ENCODE measurements around the gene BRICD5. TPM values are rescaled to one million over a fixed set of nuclear protein-coding genes. Genes with fewer than 3 reads are reported as not detected.
A peak's percentile ranks its signal among the peaks of the same experiment; 100 is the strongest.

Gene BRICD5
- total RNA-seq, 2 experiments from 2014 or later, result 6.6 to 6.9 TPM

DNA sequence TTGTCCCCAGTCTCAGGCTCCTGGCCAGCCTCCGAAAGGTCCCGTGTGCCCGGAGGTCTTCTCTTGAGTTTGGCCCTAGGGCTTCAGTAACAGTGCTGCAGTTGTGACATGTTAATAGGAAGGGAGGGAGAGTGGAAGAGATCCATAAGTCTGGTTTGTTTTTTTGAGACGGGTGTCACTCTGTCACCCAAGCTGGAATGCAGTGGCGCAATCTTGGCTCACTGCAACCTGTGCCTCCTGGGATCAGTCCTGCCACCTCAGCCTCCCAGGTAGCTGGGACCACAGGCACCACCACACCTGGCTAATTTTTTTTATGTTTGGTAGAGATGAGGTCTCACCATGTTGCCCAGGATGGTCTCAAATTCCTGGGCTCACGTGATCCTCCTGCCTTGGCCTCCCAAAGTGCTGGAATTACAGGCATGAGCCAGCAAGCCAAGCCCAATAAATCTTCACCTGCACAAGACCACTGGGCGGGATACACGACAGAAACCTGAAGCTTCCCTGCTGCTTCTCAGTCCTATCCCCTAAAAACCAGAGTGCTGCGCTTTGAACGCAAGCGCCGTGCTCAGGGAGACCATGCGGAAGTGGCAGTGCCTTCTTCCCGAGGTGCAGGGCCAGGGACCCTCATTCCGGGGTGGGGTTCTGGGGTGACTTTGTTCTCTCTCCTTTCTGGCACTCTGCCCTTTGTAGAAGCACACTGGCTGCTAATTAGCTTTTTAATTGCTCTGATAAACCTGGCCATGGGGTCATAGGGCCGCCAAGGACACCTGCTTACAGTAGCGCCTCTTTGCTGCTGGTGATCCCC is 44.2 kb downstream of the BRICD5 start:
- TF ChIP-seq, protein P1, sequence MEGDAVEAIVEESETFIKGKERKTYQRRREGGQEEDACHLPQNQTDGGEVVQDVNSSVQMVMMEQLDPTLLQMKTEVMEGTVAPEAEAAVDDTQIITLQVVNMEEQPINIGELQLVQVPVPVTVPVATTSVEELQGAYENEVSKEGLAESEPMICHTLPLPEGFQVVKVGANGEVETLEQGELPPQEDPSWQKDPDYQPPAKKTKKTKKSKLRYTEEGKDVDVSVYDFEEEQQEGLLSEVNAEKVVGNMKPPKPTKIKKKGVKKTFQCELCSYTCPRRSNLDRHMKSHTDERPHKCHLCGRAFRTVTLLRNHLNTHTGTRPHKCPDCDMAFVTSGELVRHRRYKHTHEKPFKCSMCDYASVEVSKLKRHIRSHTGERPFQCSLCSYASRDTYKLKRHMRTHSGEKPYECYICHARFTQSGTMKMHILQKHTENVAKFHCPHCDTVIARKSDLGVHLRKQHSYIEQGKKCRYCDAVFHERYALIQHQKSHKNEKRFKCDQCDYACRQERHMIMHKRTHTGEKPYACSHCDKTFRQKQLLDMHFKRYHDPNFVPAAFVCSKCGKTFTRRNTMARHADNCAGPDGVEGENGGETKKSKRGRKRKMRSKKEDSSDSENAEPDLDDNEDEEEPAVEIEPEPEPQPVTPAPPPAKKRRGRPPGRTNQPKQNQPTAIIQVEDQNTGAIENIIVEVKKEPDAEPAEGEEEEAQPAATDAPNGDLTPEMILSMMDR (IDR thresholded peaks at IDR 0.05), result no peak
- H3K36me3 Mint-ChIP-seq (ENCODE audit: low read depth), result peaks cover 12% of the 10 kb centered on the region
- POLR2A ChIA-PET, result interaction anchor here (1.3 to 1.7 kb wide), 2 partner anchors 8 to 11 kb away, joined by 5 read pairs; partner anchors contain the start of gene TRAF7

DNA sequence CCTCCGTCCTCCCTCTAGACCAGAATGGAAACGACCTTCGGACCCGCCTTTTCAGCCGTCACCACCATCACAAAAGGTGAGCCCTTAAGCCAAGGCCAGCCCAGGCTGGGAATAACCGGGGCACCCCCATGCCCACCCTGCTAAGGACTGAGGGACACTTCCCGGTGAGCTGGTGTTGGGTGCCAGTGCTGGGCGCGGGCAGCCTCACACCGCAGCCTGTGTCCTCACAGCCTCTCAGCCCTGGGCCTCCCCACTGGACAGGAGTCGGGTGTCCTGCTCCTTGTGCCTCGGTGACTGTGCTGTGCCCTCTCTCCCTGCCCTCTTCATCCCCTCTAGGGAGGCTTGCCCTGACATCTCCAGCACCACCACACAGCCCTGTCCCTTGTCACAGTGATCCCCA is 44.8 kb downstream of the BRICD5 start:
- Mint-ChIP-seq H3K4me3 (no peak overlapping the region), H3K4me1 (ENCODE audit: low read depth) (no peaks in the 10 kb centered on the region), H3K27ac (no peak overlapping the region), H3K36me3 (ENCODE audit: low read depth) (peaks cover 12% of the 10 kb centered on the region), H3K27me3 (no peaks in the 10 kb centered on the region), H3K9me3 (no peaks in the 10 kb centered on the region)
- intact Hi-C loops (cut with micrococcal nuclease), result no loop called here
- no peak for DNase-seq
- ChIA-PET CTCF (no interaction called here), POLR2A (interaction anchor here (1.3 to 1.7 kb wide), 2 partner anchors 9 to 11 kb away, joined by 5 read pairs; partner anchors contain the start of gene TRAF7)
- ATAC-seq, result no peak
- TF ChIP-seq, protein P1 (IDR thresholded peaks at IDR 0.05), result no peak

More for the DNA sequence above, 44.2 kb downstream of the BRICD5 start:
- Mint-ChIP-seq H3K27ac (no peak overlapping the region), H3K4me1 (ENCODE audit: low read depth) (no peaks in the 10 kb centered on the region), H3K4me3 (no peak overlapping the region), H3K27me3 (no peaks in the 10 kb centered on the region), H3K9me3 (no peaks in the 10 kb centered on the region)
- ATAC-seq, result no peak
- intact Hi-C loops (cut with micrococcal nuclease), result no loop called here
- CTCF ChIA-PET, result no interaction called here
- no peak for DNase-seq

DNA sequence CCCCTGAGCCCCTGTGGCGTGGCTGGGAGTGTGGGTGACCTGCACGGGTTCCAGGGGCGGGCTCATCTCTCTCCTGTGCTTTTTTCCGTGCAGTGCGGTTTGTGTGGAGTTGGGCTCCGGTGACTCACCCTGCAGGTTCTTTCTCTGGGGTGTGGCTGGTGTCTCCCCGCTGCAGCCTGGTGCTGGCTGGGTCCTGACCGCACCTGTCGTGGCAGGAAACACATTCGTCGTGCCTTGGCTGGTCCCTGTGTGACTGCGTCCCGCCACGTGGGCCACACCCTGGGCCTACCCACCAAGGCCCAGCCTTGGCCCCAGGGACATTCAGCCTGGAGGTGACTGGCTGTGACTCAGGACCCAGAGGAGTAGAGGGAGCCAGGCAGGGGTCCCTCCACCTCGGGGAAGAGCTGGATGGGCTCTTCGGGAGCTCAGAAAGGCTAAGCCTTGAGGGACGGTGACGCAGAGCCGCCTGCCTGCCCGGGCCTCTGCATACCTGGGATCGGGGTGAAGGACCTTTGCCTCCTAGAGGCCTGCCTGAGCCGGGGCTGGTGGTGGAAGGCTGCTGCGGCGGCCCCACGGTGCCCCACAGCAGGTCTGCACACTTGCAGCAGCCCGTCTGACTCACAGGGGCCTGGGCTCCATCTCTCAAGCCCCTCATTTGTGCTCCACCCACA is 47.3 kb downstream of the BRICD5 start:
- Mint-ChIP-seq H3K4me3 (no peak overlapping the region), H3K4me1 (ENCODE audit: low read depth) (peaks cover 1% of the 10 kb centered on the region), H3K9me3 (no peaks in the 10 kb centered on the region), H3K27me3 (no peaks in the 10 kb centered on the region), H3K27ac (peak overlapping the region; percentile 11), H3K36me3 (ENCODE audit: low read depth) (peaks cover 12% of the 10 kb centered on the region)
- TF ChIP-seq, protein P1 (IDR thresholded peaks at IDR 0.05), result no peak
- POLR2A ChIA-PET, result interaction anchor here (1.1 to 1.4 kb wide), 2 partner anchors 8 to 10 kb away, joined by 4 to 8 read pairs; partner anchors contain the start of gene TRAF7
- ATAC-seq, result no peak
- intact Hi-C loops (cut with micrococcal nuclease), result no loop called here
- CTCF ChIA-PET, result no interaction called here
- DNase-seq, result no peak

DNA sequence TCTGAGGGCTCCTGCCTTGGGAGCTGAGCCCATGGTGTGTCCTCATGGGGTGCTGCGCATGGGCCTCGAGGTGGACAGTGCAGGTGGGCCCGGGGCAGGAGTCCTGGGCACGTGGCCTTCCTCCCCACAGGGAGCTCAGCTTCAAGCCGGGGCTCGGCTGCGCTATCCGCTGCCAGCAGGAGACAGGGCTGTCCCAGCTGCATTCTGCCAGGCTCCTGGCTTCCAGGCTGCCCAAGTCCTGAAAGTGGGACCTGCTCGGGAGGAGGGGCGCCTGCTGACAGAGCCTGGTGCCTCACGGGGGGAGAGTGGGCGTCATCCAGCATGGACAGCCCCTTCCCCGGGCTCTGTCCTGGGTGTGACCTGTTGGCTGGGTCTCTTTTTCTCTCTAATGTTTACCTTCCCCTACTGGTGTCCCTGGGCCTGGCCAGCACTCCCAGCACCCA is 48.0 kb downstream of the BRICD5 start:
- intact Hi-C loops (cut with micrococcal nuclease), result no loop called here

More for the DNA sequence above, 48.0 kb downstream of the BRICD5 start:
- no peak overlapping the region for H3K4me3 Mint-ChIP-seq
- ChIA-PET CTCF (no interaction called here), POLR2A (interaction anchor here (1.1 to 1.4 kb wide), 4 partner anchors 10 to 31 kb away, joined by 3 to 4 read pairs (median 4); no protein-coding TSS in a partner anchor)
- H3K27ac Mint-ChIP-seq, result no peak overlapping the region
- DNase-seq, result no peak
- no peaks in the 10 kb centered on the region for H3K27me3 Mint-ChIP-seq
- H3K36me3 Mint-ChIP-seq (ENCODE audit: low read depth), result peaks cover 8% of the 10 kb centered on the region
- no peak for ATAC-seq
- TF ChIP-seq, protein P1 (IDR thresholded peaks at IDR 0.05), result no peak
- H3K9me3 Mint-ChIP-seq, result no peaks in the 10 kb centered on the region
- peaks cover 6% of the 10 kb centered on the region for H3K4me1 Mint-ChIP-seq (ENCODE audit: low read depth)
